Ramos (cell line): ENCODE measurements around the gene RASGRP3.

ENCODE experiments used
- in situ Hi-C: fragments of 300-500 bp; cut with MboI; formaldehyde crosslinking; loops from one replicate; pipeline ENCODE4 v1.14.3; 2022; ENCODE audit warnings: low sequenced_read_pairs; ENCODE audit not compliant: unreplicated experiment

RASGRP3 gene

GRCh38 chr2:33560017-33560416 lies 83.6 kb downstream of the RASGRP3 start:
- in situ Hi-C loops, result no loop called here

GRCh38 chr2:33561872-33562271 lies 85.4 kb downstream of the RASGRP3 start:
- in situ Hi-C loops, result no loop called here

DNA sequence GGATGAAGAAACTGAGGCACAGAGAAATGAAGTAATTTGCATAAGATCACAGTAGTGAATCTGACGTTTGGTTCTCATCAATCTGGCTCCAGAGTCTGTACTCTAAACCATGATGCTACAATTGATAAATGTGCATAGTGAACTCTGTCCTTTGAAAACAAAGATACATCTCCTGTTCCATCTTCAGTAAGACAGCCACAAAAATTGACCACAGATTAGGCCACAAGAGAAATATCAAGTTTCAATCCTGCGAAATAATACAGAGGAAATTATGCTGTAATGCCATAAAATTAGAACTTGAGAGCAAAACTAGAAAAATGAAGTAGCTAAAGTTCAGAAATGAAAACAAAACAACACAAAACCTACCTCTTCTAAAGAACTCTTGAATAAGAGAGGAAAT lies 94.2 kb downstream of the RASGRP3 start:
- in situ Hi-C loops, result loop anchor here (10.0 kb wide), 1 partner anchor 96 kb away; the partner anchor contains the start of gene RASGRP3

GRCh38 chr2:33573657-33574056 lies 97.2 kb downstream of the RASGRP3 start:
- in situ Hi-C loops, result loop anchor here (10.0 kb wide), 1 partner anchor 99 kb away; the partner anchor contains the start of gene RASGRP3

- in situ Hi-C loops, result loop anchor here (10.0 to 25.0 kb wide), 4 partner anchors 102 to 815 kb away; partner anchors contain the start of genes LTBP1 and RASGRP3
These were observed 100.6 kb downstream of the RASGRP3 start for GRCh38 chr2:33577084-33577483.

DNA sequence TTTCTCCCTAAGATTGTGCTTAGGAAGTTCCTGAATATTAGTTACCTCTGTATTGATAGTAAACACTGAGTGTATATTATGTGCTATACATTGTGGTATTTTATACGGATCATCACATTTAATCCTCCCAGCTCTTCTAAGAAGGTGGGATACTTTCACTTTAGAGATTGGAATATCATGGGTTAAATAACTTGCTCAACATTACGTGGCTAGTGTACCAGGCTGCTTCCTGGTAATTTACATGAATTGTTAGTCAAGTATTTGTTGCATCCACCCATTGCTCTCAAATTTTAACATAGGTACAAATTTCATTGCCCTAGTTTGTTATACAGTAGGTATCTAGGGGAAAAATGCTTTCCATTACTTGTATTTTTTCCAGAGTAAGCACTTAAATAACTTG lies 101.2 kb downstream of the RASGRP3 start:
- in situ Hi-C loops, result loop anchor here (10.0 to 25.0 kb wide), 4 partner anchors 103 to 815 kb away; partner anchors contain the start of genes LTBP1 and RASGRP3

DNA sequence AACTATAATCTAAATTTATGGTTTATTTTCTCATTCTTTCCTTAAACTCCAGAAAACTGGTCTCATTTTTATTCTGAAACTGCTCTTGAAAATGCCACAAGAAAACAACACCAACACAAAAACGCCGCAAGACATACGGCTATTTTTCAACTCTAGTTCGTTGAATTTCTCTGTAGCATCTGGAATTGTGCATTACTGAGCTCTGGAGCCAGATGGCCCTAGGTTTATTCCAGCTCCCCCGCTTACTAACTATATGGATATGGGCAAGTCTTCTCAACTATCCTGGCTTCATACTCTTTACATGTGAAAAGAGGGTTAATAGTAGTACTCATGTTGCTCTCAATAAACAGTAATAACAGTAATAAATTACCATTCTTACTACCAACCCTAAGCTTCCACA lies 102.8 kb downstream of the RASGRP3 start:
- in situ Hi-C loops, result loop anchor here (10.0 to 25.0 kb wide), 4 partner anchors 104 to 817 kb away; partner anchors contain the start of genes LTBP1 and RASGRP3

- in situ Hi-C loops, result loop anchor here (25.0 kb wide), 3 partner anchors 495 to 820 kb away; partner anchors contain the start of gene LTBP1
These were observed 105.4 kb downstream of the RASGRP3 start for GRCh38 chr2:33581872-33582271.

DNA sequence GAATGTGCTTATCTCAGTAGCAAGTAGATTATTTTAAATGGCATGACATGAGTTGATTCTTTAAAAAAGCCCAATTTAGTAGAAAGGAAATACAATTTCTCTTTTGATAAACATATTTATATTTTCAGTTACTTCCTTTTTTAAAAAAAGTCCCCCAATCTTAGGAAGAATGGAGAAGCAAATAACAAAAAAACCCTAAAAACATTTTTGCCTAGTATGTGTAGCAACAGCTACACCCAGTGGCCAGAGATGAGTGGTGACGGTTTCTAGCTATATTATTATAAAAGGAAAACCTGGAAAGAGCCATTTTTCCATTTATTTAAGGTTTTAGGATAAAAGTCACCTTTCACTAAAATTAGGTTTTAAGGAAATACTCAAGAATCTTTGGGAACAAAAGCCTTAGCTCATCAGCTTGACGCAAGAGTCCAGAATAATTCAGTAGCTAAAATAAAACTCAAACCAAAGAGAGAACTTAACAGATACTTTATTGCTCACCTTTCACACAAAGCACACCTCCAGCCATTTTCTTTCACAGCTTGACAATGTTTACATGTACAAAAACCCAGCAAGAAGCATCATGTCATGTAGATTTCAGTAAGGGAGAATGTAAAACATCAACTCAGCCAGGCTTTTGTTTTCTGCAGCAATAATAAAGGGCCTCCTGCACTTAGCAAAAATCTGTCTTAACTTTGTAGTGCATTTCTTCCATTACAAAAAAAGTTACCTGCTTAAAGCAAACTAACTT lies 106.9 kb downstream of the RASGRP3 start:
- in situ Hi-C loops, result loop anchor here (25.0 kb wide), 3 partner anchors 496 to 821 kb away; partner anchors contain the start of gene LTBP1

- in situ Hi-C loops, result loop anchor here (25.0 kb wide), 3 partner anchors 499 to 824 kb away; partner anchors contain the start of gene LTBP1
These were observed 110.3 kb downstream of the RASGRP3 start for GRCh38 chr2:33586766-33587165.

DNA sequence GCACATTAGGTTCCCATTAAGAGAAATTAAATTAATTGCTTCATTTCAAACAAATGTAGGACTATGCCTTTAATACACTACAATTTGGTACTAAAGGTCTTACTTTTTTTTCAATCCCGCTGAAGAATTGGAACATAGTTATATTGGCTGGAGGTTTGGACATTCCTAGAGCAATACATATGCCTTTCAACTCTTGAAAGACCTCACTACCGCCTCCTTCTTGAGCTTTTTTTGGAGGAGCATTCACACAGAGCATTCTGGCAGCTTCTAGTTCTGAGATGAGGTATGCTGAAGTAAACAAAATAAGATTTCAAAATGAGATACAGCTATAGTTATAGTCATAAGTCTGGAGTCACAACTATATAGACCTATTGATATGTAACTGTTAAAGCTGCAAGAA lies 111.8 kb downstream of the RASGRP3 start:
- in situ Hi-C loops, result loop anchor here (25.0 kb wide), 3 partner anchors 501 to 826 kb away; partner anchors contain the start of gene LTBP1

DNA sequence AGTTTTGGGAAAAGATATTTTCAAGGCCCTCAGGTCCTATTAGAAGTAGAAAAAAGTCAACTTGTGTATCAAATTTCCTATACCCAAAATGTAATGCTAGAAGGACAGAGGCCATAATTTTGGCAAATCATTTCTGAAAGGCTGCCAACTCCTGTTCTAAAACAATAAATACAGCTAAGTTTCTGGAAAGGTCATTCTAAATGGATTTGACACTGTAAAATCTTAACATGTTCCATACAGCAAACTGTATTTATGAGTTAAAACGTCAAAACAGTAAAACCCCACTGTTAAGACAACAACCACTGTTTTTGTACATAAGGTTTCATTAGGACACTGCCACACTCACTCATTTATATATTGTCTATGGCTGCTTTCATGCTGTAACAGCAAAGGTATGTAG lies 113.0 kb downstream of the RASGRP3 start:
- in situ Hi-C loops, result loop anchor here (25.0 kb wide), 3 partner anchors 502 to 827 kb away; partner anchors contain the start of gene LTBP1

DNA sequence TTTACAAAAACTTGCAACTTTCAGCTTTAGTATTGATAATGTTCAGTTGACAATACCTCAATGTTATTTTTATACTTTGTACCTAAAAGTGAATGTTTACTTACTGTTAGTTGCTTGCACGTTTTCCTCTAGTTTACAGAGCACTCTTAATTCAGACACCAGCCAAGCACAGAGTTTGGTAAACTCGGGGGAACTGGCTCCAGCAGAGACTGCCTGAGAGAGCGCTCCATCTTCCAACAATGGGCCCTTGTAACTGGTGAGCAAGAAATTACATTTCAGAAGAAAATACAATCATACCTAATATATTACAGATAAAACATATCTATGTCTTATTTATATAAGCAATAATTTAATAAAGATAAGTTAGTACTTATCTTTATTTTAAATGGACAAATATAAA lies 118.9 kb downstream of the RASGRP3 start:
- in situ Hi-C loops, result loop anchor here (25.0 kb wide), 3 partner anchors 508 to 833 kb away; partner anchors contain the start of gene LTBP1

- in situ Hi-C loops, result loop anchor here (25.0 kb wide), 3 partner anchors 510 to 835 kb away; partner anchors contain the start of gene LTBP1
These were observed 120.6 kb downstream of the RASGRP3 start for GRCh38 chr2:33597026-33597425.

GRCh38 chr2:33598561-33599174 lies 122.2 kb downstream of the RASGRP3 start:
- in situ Hi-C loops, result loop anchor here (25.0 kb wide), 3 partner anchors 511 to 836 kb away; partner anchors contain the start of gene LTBP1

- in situ Hi-C loops, result loop anchor here (25.0 kb wide), 3 partner anchors 512 to 837 kb away; partner anchors contain the start of gene LTBP1
These were observed 122.9 kb downstream of the RASGRP3 start, which contains the start of gene FAM98A for GRCh38 chr2:33599175-33599942. Gene FAM98A, minus strand, starts transcription at chr2:33599299. Its CDS starts 78 bp downstream, at chr2:33599221.

DNA sequence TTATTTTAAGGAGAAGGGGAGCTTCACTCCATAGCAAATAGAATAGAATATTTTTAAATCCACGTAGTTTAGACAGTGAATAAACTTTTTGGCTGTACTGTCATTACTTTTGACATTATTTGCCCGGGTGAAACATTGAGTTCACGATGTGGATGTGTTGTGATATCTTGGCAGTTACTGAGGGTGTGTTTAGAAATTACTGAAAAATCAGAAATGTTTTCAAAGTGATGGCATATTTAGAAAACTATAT lies 123.4 kb downstream of the RASGRP3 start:
- in situ Hi-C loops, result loop anchor here (25.0 kb wide), 3 partner anchors 513 to 838 kb away; partner anchors contain the start of gene LTBP1

DNA sequence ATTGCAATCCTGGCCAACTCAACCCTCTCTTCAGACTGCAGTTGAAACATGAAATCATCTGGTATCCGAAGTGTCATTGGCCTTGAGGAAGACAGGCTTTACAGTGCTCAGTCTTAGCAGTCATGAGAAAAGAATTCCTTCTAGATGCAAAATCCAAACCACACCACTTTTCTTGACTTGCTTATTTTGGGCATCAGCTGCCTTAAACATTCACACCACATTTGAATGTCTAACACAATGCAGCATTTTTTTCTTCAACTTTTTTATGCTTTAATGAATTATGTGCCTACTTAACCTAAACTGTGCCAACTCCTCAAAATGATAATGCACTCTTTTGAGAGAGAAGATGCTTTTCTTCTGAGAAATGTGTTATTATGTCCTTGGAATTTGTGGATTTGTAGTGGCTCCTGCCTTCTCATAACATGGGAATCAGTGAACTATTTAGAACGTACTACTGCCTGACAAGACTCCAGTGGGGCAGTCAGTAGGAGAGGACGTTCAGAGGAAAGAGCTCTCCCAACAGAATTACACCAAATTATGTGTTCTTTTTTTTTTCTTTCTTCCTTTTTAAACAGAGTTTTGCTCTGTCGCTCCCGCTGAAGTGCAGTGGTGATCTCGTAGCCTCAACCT lies 125.9 kb downstream of the RASGRP3 start:
- in situ Hi-C loops, result no loop called here

- in situ Hi-C loops, result no loop called here
These were observed 127.0 kb downstream of the RASGRP3 start for GRCh38 chr2:33603416-33603815.
